C4-2B (cell line): ENCODE results near the gene EIF5B.

ENCODE experiments used
- CTCF ChIP-seq: fragments of 450-650 bp; conservative IDR thresholded peaks from 2 replicates; pipeline ENCODE4 v1.5.1; 2017; ENCODE audit warnings: mild to moderate bottlenecking
- ZFX ChIP-seq: fragments of 450-650 bp; IDR thresholded peaks from 2 replicates; pipeline ENCODE4 v1.6.1; 2017

DNA sequence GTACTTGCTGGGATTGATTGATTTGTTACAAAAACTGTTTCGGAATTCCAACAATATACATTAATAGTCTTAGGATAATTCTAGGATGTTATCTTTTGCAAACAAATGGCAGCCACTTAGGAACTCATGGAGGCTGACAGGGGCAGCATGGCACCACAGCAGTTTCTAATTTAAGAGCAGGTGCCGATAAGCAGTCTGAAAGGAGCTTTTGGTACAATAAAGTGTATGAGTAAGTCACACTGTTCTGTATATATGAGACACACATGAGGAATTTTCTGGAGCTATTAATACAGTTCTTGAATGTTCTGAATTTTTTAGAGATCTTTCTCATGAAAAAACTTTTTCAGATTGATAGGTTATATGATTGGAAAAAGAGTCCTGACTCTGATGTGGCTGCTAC lies 52.2 kb downstream of the EIF5B start:
- TF ChIP-seq CTCF (no peak), ZFX (no peak)
